HG03175 (cell line): ENCODE data around the gene TXNRD2.
"Not testable (repeated sequence)": the region's sequence is repeated elsewhere in the genome, so short reads cannot be mapped to it uniquely, and the experiment has no call there.

ENCODE experiments used
- ATAC-seq: cut with Tn5 transposase; IDR thresholded peaks from one replicate; pipeline ENCODE4 v1.9.1; 2021; ENCODE audit warnings: mild to moderate bottlenecking, moderate library complexity; ENCODE audit not compliant: unreplicated experiment

Gene TXNRD2

DNA sequence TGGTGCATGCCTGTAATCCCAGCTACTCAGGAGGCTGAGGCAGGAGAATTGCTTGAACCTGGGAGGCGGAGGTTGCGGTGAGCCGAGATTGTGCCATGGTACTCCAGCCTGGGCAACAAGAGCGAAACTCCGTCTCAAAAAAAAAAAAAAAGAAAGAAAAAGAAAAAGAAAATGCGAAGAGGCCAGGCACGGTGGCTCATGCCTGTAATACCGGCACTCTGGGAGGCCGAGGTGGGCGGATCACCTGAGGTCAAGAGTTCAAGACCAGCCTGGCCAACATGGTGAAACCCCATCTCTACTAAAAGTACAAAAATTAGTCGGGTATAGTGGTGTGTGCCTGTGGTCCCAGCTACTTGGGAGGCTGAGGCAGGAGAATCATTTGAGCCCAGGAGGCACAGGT is 15.6 kb downstream of the TXNRD2 start:
- ATAC-seq: not testable (repeated sequence)

DNA sequence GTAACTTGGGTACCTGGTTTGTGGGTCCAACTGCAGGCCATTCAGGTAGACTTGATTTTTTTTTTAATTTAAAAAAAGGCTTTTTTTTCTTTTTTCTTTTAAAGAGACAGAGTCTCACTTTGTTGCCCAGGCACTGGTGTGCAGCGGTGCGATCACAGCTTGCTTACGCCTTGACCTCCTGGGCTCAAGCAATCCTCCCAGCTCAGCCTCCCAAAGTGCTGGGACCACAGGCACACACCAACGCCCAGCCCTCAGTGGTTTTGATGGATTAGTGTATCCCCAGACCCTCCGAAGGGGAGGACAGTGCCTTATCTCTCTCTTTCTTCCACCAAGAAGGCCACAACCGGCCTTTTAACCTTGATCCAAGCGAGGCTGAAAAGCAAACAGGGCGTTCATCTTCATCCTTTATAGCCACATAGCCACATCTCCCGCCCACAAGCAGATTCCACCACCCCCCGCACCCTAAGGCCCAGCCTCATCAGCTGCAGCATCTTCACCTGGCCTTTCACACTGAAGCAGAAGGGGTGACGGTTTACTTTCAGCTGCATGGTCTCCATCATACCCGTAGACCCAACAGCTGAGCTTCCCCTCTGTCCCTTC is 17.6 kb downstream of the TXNRD2 start:
- no peak for ATAC-seq

DNA sequence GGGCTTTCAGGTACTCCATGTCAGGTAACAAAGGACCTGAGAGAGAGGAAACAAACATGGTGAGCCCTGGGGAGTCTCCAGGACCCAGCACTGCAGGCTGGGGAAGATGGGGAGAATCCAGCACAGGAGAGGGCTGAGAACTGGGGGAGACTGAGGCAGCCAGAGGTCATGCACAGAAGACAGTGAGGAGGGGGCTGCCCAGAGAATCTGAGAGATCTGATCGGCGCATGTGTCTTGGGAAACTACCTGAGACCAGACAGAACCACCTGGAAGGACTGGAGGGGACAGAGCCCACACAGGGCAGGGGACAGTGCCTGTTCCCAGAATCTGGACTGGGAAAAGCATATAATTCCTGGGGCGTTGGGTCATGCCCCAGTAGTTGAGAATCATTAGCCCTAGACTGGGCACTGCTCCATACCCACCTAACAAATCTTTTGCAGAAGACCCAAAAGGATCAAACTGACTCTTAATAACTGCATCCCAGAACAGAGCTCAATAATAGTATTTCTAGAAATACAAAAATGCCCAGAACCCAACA is 20.0 kb downstream of the TXNRD2 start:
- ATAC-seq: no peak

DNA sequence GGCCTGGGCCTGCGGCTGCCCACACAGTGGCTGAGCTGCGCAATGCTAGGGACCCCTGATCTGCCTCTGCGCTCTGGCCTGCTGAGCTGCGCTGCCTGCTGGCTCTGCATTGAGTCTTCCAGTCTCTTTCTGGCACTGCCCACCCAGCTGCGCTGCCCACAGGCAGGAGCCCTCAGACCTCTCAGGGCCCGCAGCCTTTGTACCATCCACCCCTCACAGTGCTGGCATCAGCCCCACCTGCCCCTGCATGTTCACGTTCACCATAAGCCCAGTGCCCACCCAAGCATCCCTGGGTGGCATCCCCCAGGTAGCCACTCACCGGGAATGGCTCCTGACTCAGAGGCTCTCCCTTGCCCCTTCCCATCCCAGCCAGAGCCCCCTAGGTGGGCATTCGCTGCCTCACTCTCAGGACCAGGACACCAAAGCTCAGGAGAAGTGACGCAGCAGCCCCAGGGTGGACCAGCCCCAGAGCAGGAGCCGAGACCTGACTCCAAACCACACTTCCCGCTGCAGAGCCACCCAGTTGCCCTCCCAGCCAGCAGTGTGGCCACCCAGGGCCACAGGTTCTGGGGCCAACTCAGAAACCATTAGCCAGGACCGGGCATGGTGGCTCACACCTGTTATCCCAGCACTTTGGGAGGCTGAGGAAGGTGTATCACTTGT is 21.8 kb downstream of the TXNRD2 start:
- no peak for ATAC-seq

DNA sequence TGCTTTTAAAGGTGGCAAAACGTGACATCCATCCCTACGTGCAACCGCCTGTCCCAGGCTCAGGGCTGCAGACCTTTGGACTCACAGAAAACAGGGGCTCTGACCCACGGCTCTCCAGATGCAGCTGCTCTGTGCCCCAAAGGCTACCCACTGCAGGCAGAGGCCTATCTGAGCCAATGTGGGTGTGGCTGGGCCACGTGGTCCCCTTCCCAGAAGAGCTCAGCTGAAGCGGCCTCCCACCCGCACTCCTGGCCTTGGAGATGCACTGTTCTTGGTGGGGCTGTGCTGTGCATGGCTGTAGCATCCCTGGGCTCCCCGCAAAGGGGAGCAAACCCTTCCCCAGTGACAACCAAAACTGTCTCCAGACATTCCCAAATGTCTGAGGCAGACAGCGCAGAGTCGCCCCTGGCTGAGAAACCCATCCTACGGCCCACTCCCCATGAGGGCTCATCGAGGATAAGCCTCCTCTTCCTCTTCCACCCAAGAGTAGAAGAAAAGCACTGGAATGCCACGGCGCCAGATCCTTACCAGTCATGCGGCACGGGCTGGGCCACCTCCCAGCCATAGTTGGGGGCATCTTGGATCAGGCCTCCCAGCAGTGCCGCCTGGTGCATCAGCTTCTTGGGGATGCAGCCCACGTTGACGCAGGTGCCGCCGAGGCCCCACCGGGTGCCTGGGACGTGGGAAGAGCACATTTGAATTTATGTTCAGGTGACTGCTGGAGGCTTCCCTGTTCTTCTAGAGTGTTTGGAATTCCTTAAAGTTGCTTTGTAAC is 23.1 kb downstream of the TXNRD2 start:
- ATAC-seq: no peak

DNA sequence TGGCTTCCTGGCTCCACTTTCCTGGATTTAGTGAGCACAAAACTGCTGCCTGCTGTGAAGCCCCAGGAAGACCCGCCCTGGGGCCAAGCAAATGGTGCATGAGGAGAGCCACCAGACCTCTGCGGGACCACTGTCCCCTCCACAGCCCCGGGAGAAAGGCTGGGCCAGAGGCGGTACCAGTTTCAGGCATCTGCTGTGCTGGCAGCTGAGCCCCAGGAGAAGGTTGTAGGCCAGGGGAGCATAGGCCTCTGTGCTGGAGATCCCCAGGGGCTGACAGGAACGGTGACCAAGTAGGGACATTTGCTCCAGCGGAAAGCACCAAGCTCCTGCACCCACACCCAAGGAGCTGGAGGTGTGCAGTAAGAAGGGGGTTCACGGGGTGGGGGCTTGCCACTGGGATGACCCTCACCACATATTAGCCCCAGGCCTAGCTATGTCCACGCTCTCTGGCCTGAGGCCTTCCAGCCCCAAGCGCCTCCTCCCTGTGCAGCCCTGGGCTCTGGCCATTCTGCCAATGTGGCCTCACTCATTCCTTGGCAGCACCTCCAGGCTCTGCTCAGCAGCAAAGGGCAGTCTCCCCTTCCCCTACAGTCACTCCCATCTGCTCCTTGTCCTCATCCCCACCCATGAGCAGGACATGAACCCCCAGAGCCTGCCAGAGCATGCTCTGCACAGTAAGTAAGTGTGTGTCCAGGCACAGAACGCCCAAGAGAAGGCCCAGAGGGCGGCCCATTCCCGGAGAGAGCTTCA is 24.1 kb downstream of the TXNRD2 start:
- ATAC-seq: no peak

DNA sequence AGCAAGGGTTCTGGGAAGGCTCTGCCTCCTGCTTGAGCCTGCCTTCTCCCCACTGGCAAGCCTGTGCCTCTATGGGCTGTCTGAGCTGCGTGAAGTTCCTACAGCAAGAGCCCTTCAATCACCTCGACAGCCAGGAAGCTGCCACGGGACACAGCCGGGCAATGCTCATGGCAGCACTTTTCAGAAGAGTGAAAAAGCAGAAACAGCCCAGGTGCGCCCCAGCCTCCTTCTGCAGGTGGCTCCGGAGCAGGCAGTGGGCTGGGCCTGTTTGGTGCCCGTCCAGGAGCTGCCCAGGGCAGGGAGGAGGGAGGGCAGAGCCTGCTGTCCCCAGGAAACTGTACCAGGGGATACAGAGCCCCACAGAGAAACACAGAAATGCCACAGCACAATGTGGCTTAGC is 24.7 kb downstream of the TXNRD2 start:
- ATAC-seq: no peak

DNA sequence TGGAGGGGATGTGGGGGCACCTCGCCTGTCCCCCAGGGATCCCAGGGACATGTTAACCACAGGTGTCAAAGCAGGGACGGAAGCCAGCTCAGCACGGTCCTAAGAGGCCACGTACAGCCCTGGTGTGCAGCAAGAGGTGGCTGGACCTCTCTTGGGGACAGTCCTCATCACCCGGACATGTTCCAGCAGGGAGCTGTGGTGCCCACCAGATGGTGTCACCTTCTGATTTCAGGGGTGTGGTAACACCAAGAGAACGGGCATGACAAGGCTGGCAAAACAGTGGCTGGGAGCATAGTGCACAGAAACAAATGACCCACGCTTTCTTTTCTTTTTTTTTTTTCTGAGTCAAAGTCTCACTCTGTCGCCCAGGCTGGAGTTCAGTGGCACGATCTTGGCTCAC is 25.6 kb downstream of the TXNRD2 start:
- no peak for ATAC-seq

DNA sequence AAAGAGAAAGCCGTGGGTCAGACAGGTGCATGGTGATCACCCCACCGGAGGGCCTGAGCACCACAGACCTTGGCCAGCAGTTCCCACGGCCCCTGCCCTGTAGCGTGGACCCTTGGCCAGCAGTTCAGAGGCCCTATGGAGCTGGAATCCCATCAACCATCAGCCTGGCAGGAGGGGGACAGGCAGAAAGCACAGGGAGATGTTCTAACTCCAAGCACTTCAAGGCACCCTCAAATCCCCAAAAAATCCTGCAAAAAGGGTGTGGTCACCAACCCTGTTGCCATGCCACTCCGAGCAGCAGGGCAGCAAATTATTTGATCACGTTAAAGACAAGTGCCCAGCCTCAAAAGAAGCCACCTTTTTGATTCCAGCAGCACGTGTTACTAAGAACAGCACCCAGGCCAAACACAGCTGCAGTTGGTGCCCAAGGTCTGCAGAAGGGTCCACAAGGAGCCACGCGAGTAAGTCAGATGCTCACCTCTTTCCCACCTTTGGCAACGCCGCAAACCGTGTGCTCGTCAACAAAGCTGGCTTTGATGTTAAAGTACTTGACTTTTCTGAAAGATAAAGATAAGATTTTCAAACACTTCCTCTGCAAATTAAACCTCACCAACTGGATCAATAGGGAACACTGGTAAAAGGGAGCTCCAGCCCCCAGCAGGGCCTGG is 26.2 kb downstream of the TXNRD2 start:
- no peak for ATAC-seq

DNA sequence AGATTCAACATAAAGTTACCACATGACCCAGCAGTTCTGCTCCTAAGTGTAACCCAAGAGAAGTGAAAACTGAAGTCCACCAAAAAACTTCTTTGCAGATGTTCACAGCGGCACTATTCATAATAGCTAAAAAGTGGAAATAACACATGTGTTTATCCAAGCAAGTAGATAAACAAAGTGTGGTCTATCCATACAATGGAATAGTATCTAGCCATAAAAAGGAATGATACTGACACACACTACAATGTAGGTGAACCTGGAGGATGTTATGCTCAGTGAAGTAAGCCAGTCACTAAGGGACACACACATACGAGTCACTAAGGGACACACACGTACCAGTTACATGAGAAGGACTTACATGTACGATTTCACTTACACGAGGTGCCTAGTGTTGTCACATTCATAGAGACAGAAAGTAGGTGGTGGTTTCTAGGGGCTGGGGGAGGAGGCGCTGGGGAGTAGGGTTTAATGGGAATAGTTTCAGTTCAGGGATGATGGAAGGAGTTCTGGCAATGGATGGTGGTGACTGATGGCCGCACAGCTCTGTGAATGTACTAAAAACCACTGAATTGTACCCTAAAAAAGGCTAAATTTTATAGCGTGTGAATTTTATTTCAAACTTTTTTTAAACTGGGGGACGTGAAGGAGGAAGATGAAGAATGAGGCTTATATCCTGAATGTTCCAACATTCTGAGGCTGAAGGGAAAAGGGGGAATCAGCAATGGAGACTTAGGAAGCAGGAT is 27.2 kb downstream of the TXNRD2 start:
- ATAC-seq: no peak

DNA sequence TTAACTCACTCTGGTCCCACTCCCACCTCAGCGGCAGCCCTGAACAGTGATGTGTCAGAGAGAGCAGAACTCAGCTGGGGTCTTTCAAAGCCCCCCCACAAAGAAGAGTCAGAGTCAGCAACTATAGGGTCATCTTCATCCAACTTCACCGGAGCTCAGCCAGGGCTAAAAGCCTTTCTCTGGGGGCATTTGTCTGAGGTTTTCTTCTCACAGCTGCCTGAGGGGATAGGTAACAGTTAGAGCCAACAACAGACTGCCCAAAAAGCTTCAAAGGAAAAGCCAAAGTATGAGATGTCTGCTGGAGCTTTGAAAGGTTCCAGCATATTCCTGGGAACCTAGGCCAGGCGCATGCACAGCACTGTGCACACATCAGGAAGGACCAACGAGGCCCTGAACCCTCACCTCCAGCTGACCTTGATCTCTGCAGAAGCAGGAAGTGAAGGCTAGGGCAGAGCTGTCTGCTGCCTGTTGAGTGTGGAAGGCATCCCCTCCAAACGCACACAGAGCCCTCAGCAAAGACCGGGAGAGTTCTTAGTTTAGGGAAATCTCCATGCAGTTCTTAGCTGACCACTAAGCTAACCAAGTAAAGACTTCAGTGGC is 28.2 kb downstream of the TXNRD2 start:
- ATAC-seq: no peak

DNA sequence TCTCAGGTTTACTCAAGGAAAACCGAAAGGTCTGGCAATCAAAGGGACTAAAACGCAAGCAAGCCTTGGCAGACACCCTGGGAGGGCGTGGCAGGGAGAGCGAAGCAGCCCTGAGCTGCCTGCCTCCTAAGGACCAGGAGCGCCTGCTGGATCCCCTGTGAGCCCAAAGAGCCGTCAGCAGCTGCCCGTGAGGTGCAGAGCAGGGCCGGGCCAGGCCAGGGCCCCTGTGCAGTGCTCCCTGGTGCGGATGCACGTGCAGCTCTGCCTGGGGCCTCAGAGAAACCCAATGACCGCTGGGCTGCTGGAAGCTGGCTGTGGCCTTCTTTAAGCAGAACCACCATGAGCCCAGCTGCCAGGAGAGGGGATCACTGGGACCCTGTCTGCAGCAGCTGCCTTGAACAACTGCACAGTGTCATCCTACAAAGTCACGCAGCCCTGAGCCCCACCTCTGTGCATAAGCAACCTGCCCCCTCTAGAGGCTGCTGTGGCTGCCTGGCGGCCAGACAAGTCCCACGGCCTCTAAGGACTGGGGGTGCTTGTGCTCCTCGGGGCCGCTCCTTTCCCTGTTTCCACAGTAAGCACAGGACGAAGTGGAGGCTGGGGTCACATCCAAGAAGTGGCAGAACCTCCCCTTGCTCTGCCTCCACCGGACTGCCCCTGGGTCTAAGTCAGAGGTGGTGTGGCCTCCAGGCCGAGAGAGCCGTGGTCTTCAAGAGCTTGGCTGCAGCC is 29.2 kb downstream of the TXNRD2 start:
- no peak for ATAC-seq

DNA sequence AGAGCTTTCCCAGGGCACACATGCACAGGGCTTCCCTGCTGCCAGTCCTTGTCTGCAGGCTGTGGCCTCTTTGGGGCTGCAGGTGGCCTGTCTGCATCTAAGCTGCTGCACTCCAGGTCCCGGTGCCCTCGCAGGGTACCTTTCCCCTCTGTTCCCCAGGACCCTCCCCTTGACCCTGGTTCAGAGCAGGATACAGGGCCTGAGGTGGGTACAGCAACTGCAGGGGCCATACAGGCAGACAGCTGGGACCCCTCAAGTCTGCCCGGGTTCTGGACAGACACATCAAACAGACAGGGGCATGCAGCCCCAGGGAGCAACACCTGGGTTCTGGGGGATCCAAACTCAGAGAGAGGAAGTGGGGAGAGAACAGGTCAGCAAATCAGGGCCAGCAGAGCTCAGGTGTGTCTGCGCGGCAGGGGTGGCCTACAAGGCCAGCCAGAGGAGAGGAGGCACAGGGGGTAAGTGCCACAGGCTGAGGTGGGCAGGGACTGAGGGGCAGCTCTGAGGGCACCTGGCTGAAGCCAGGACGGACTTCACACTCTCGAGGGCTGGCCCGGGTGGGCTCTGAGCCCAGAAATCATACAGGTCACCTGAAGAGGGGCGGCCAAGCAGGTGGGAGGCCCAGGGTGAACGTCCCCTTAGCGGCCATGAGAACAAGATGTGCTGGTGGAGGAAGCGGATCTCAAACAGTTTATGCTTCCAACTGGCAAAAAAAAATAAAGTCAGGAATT is 29.9 kb downstream of the TXNRD2 start:
- no peak for ATAC-seq

DNA sequence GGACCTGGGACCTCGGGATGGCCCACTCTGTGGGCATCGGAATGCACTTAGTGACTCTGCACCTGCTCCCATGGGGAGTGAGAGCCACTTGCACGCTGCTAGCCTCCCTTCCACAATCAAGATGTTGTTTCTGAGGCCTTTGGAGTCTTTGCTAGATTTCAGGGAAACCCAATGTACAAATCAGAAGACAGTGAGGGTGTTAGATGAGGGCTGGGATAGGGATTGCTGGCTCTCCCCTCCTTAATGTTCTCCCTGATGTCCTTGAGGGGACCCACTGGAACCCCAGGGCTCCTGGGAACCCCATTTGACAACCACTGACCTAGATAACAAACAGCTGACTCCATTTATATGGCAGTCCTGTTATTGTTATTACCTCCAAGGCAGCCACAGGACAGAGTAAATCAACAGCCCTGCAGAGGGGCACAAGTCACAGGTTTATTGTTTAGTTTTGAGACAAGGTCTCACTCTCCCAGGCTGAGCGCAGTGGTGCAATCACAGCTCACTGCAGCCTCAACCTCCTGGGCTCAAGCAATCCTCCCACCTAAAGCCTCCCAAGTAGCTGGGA is 31.4 kb downstream of the TXNRD2 start:
- ATAC-seq: no peak

DNA sequence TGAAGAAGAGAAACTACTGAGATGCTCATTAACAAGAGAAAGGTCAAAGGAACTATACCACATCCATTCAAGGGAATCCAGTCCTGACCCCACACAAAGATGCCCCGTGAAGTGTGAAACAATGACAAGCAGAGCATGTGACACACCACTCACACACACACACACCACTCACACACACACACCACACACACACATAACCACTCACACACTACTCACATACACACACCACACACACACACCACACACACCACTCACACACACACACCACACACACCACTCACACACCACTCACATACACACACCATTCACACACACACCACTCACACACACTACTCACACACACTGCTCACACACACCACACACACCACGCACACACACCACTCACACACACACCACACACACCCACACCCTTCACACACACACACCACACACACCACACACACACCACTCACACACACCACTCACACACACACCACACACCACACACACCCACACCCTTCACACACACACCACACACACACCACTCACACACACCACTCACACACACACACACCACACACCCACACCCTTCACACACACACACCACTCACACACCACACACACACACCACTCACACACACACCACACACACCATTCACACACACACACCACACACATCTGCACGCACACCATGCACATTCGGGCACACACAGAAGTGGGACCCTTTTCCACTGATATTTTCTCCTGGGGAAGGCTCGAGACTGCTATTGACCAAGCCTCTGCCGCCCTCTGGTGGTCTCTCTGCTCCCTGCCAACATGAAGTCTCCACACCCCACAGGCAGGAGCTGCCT is 32.1 kb downstream of the TXNRD2 start:
- no peak for ATAC-seq

DNA sequence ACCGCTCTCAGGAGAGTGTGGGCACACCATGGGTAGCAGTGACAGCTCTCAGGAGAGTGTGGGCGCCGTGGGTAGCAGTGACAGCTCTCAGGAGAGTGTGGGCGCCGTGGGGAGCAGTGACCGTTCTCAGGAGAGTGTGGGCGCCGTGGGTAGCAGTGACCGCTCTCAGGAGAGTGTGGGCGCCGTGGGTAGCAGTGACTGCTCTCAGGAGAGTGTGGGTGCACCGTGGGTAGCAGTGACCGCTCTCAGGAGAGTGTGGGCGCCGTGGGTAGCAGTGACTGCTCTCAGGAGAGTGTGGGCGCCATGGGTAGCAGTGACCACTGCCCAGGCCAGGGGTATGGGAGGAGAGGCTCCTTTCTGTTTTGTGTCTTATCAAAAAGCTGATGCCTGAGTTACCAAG is 33.7 kb downstream of the TXNRD2 start:
- ATAC-seq: not testable (repeated sequence)

DNA sequence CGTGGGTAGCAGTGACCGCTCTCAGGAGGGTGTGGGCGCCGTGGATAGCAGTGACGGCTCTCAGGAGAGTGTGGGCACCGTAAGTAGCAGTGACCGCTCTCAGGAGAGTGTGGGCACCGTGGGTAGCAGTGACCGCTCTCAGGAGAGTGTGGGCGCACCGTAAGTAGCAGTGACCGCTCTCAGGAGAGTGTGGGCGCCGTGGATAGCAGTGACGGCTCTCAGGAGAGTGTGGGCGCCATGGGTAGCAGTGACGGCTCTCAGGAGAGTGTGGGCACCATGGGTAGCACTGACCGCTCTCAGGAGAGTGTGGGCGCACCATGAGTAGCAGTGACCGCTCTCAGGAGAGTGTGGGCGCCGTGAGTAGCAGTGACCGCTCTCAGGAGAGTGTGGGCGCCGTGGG is 34.8 kb downstream of the TXNRD2 start:
- ATAC-seq: not testable (repeated sequence)
